ENCODE data around the gene PPM1H.
A peak's percentile ranks its signal among the peaks of the same experiment; 100 is the strongest.
"Not testable (repeated sequence)": the region's sequence is repeated elsewhere in the genome, so short reads cannot be mapped to it uniquely, and the experiment has no call there.

Gene PPM1H

DNA sequence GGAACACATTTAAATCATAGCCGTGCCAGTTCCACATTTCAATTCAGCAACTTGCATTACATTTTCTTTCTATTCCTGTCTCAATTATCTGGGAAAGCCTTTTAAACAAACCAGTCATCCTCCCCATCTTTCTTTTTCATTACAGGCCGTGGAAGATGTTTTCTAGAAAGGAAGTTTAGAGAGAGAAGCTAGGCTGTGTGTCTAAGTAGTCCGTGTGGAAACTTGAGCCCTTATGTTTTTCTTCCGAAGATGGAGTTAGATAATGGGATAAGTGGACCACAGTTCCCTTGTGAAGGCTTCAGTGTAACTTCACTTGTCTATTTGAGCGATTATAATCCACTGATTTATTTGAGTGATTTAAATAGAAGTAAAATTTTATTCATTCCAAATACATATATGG is 12.4 kb upstream of the PPM1H start:
- DNase-seq, result no peak

DNA sequence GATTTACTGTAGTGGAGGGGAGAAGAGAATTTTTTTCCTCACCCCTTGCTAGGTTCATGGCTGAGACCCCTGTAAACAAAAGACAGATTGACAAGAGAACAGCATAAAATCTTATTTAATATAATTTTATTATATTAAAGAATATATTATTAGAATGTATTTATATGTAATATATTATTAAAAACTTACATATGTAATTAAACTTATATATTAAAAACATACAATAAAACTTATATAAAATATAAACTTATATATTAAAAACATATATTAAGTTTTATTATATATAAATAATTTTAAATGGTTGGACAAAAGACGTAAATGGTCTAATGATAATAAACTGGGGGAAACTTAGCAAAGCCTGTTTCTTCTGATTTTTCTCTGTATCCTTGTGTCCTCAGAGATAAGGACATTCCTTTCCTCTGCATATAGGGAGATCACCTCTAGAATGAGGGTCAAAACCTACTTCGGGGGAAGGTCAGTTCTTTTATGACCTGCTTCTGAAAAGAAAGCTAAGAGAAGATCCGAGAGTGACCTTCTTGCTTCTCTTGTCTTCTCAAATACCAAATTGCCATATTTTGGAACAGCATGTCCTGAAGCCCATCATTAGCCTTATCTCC is 8.9 kb upstream of the PPM1H start:
- no peak for DNase-seq

DNA sequence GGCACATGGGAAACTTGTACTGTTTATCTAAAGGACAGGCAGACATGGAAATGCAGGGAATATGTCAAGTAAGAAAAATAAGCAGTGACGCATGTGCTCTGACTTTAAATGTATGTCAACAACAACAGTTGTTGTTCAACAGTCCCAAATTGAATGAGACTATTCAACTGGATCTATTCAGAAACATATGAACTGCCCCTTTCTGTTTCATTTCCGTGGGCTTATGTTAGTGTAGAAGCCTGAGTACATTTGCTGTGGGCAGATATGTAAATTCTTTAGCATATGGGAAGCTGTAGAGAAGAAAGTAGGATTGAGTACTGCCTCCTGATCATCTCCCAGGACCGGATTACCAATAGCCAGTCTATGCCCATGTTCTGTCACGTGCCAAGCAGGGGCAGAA is 7.4 kb upstream of the PPM1H start:
- not testable (repeated sequence) for DNase-seq

DNA sequence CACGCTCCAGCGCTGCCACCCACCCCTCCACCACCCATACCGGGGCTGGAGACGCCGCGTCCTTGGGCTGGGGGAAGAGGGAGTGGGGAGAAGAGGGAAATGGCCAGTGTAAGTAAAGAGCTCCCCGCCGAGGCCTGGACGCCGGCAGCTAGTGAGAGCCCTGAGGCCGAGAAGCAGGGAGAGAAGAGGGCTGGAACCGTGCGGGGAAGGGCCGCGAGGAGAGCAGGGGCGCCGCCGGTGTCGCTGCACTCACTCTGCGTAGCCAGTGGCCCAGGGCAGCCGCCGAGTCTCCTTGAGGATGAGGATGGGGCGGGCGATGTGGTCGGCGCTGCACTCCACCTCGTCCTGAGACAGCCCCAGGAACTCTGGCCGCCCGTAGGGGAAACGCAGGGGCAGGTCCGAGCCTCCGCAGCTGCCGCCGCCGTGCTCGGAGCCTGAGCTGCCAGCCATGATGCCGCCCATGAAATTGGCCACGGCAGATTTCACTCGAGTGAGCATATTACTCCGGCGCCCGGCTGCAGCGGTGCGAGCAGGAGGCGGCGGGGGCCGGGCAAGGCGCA is 631 bp downstream of the PPM1H start:
- DNase-seq, result peak in 47 of 56 donors; percentile 8 to 86 (median 60)

DNA sequence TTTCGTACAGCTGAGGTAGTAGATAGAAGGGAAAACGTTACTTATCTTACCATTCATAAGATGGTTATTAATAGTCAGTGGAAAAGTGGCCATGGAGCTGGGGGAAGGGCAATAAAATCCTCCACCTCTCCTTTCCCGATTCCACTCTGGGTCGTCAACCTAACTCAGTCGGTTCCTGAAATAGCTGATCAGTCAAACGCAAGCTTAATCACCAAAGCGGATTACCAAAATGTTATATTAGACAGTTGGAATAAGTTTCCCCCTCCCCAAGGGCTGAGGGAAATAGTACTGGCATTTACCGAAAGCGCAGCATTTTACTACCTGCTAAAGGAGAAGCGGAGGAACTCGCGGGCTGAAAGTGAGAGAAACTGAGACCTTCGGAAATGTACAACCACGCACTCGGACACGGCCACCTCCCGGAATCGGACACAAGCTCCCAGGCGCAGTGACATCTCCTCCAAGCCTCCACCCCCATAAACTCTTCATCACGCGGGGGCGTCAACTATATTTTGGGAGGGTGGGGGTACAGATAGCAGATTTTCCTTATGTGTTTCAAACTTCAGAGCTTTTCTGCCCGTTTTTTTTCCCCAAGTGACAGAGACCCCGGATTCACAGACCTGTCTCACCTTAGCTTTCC is 1.2 kb downstream of the PPM1H start:
- DNase-seq, result peak in 26 of 56 donors; percentile 27 to 73 (median 56)

DNA sequence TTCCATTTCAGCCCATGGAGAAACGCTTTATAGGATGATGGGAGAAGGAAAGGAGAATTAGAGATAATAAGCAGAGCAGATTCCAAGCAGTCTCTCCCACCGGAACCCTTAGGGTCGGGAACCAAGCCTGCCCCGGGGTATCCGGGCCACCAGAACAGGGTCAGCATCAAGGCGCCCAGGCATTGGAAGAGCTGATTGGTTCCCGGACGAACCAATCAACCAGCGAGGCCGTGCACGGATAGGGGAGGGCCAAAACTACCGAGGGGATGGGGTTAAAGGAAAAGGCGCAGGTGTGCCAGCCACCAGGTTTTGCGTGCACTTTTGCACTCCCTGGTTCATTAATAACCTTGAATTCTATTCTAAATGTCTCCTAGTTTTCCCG is 1.7 kb downstream of the PPM1H start:
- DNase-seq, result peak in 54 of 56 donors; percentile 25 to 91 (median 78)

DNA sequence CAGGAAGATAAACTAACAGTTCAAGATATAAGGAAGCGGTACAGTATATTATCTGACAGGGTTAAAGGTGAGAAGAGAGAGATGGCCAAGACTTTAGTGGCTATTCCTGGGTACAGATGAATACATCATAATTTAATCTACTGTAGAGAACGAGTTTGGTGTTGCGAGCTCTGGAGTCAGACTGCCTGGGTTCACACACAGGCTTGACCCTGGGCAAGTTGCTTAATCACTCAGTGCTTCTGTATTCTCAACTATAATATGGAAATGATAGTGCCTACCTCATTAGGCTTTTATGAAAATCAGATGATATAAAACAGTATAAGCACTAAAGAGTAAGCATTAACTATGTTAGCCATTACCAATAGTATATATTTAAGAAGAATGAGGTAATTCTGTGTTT is 3.5 kb downstream of the PPM1H start:
- no peak for DNase-seq

DNA sequence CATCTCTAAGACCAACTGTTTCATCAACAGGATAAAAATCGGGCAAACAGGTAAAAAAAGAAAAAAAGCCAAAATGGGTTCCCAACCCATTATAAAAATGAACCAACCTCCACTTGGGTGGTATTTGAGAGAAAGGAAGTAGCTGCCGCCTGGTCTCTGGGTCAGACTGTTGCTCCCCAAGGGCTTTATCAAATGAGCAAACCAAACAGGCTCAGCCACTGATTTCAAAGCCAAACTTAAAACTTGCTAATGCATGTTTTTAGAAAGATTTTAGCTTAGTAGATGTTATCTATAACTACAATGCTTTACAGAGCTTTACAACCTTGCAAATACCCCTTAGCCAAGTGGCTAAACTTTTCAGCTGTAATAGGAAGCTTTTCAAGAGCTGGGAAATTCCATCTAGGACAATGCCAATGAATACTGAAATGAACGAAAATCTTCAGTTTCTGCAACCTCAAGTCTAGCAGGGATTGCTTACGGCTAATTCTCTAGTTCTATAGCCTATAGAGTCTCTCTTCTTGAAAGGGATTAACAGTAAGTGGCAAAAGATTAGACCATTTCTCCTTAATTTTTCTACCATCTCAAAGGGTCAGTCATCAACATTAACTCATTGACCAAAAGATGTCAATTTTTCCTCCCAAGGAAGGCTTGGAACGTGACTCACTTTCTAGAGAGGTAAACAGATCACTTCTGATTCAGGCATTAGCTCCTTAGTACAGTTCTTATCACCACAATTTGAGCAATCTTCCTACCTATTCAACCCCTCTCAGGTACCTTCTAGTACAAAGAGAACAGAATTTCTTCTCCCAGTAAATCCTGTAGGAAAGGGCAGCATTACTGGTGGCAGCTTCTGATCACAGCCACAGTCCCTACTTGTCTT is 4.2 kb downstream of the PPM1H start:
- DNase-seq, result no peak

DNA sequence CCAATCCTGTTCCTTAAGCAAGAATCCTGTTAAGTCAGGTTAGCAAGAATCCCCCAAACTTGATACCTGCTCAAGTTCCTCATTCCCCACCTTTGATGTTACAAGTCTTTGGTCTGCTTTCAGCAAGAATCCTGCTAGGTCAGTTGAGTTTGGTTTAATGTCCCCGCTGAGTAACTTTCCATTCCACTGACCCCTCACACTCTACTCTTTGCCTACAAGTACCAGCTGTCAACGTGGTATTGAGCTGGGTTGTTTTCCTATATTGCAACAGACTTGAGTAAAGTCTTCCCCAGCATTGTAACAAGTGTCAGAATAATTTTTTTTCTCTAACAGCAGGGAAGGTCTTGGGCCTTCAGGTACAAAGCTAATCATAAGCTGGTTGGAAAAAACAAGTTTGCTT is 6.3 kb downstream of the PPM1H start:
- DNase-seq, result no peak

DNA sequence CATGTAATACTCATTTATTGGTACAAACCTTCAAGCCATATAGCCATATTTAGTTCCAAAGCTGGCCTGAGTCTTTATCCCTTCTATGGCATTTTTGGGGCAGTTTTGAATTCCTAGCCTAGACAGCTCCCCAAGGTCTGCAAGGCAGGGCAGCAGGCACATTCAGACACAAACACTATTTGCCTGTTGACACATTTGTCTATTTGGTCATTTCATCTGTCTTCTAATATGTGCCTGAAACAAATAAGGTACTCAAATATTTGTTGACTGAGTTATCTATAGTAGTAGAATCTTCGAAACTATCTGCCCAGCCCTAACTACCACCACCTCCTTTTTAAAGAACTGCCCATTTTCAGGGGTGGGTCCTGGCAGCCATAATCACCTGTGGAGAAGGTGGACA is 9.3 kb downstream of the PPM1H start:
- DNase-seq, result no peak

DNA sequence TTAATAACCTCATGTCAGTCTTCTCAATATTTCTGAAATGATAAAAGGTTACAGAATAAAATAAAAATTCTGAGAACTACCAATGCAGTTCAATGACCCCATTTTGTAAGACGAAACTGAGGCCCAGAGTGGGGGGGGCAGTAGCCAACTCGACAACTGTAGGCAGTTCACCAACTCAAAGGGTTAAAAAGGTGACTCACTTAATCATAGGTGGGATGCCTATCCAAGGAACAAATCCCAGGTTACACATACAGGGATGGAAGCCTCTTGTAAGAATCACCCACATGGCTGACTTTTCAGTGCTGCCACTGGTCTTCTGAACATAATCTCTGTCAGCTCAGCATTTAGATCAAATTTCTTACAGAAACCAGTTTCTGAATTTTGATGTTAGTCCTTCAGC is 10.9 kb downstream of the PPM1H start:
- no peak for DNase-seq

DNA sequence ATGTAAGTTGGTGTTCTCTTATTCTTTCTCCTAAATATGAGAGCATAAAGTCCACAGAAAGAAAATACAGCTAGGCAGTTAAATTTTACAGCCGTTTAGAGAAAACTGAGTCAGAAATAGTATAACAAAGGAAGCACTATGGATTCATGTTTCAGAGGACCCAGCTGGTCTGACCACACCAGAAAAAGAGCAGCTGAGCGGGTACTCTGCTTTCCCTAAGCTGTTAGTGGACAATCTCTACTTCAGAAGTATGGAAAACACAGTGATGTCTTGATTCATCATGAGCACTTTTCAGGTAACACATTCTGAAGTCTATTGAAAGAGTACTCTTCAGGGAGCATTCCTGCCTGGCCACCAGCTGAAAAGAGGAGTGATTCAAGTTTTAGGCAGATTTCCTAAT is 12.4 kb downstream of the PPM1H start:
- DNase-seq, result peak in 21 of 56 donors; percentile 10 to 61 (median 27)

DNA sequence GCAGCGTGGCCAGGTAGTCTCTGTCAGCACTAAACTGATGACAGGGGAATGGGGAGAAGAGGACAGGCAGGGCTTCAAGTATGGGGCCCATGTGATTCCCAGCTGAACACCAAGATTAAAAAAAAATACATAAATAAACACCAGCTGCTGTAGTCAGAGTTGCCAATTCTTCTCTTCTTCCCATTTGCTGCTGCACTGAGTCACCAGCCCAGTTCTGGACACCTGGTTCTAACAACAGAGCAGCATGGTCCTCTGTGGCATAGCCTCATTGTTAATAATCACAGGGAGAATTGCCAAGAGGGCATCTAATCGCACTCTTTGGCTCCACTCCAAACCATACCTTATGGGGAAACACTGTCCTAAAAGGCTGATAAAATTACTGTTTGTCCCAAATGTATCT is 15.1 kb downstream of the PPM1H start:
- DNase-seq, result peak in 35 of 56 donors; percentile 2 to 68 (median 34)

DNA sequence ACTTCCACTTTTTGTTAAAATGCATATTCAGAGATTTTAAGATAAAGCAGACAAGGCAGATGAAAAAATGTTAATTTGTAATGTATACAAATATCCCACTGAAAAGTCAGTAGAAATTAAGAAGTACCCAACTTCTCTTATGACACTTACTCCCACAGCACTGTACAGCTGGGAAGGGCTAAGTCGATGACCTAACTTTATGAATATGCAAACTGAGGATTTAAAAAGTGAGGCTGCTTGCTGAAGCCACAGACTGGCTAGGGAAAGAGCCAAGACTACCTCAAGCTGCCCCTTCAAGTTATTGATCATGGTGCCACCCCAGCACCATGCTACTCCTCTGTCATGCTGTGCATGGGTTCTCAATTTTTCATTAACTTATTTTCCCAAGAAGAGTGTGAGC is 17.0 kb downstream of the PPM1H start:
- no peak for DNase-seq

DNA sequence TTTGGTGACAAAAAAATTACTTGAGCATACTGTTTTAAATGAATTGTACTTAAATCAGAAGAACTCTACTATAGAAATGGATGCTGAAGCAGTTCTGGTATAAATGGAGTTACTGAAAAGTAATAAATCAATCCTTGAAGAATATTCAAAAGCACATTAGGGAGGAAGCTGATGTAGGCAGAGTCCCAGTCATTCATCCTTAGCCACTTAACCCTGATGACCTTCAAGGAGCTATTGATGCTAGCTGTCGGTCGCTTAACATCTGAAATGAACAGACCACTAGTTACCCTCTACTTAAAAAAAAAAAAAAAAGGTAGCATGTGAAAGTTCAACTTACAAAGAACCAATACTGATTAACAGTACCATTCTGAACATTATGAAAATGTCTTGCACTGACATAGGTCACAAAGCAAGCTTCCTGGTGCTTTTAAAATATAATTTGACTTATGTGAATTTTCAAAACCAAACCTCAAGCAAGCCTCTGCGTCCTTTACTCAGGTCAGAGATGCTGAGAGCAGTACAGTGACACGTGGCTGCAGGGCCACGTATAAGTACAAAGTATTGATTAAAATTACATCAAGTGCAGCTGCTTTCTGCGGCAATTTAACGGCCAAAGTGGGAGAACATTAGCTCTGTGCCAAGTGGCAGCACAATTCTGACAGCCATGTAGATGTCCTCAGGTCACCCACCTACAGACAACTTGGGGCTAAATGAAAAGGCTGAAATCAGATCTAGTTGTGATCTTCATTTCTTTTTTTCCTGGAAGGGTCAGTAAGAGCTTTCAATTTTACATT is 18.1 kb downstream of the PPM1H start:
- DNase-seq, result no peak

DNA sequence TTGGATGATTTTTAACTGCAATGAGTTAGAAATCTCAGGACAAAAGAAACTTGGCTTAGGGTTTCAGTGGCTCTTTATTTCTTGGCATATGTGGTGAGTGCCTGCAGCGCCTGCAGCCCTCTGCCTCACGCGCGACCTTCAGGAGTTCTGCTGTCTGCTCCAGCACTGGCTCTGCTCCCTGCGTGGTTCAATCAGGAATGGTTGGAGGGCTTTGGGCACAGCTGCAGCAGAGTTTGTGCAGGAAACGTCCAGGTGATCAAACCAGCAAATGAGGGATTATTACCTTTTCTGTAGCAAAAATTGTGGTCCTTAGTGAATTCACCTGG is 19.8 kb downstream of the PPM1H start:
- peak in 1 of 56 donors; percentile 3 for DNase-seq

DNA sequence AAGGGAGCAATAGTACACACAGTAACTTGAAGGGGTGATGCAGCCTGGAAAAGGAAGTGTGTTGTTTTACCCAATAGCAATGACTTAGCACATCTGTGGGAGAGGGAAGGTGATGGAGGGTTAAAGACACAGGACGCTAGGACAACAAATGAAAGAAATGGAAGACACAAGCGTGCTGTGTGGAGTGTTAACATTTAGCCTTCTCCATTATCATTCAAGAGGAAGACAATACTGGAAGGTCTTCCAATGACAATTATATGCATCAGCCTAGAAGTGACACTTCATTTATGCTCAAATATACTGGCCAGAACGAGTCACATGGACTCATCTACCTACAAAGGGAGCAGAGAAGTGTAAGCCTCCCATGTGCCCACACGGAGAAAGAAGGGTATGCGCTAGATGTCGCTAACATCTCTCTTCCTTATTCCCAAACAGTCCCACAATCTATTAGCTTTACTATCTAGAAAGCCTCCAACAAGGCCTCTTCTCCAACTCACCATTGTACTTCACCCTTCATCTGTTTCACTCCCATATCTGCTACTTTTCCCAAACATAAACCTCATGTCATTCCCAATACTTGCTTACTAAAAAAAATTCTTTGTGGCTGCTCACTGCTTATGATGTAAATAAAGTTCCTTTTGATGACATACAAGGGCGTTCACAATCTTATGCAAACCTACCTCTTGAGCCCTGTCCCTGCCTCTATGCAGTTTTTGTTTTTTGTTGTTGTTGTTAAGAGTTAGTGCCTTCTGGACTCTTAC is 20.3 kb downstream of the PPM1H start:
- no peak for DNase-seq

DNA sequence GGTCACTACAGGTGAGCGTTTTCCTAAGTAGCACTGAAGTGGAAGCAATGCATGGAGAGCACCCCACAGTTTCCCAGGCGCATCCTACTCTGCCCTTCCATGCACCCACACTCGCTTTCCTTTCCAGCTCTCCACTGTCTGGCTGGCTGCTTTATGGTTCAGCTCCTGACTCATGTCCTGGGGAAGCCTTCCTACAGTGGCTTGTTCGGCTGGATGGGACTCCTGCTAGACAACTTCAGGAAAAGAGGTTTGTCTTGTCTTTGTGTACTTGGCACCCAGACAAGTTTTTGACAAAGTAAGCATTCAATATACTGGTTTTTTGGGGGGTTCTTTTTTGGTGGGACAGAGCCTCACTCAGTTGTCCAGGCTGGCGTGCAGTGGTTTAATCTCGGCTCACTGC is 21.6 kb downstream of the PPM1H start:
- no peak for DNase-seq

DNA sequence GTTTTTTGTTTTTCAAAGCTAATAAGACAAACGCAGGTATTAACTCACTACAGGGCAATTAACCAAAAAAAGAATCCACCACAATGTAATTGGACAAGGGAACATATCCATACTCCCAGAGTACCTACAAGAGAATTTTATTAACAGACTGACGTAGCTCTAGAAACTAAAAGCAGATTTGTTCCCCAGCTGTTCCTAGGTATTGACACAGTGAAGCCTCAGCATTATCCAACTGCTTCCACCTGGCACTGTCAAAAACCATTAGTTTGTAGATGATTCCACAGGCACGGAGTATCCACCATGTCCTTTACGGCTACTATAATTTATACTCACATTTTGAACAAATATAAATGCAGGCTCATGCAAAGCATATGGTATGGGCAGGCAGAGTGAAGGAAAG is 22.3 kb downstream of the PPM1H start:
- DNase-seq, result no peak

DNA sequence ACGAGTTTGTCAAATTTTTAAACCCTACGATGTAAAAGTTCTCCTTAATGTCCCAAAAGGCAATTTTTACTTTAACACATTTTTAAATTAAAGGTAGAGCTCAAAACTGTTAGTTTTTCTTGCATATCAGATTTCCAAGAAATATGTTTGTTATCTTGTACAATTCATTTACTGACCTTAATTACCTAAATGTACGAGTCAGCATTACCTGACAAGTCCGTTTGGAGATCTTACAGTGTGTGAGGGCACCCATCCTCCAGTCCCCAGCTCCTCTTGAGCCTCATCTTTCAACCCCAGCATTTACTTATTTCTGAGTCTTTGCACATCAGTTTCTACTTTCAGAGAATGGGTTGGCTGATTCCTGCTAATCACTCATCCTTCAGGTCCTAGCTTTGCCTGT is 23.7 kb downstream of the PPM1H start:
- no peak for DNase-seq

Data from nucleus accumbens (tissue), 56 donors.